OCI-LY3 (cell line): ENCODE results near the gene EVI2B.

Experiments used
- H2AFZ ChIP-seq: fragments of 200-600, 300-600 bp; shearing (Covaris generic); 2 replicates; pipeline ENCODE4 v1.6.0; 2014; ENCODE audit warnings: antibody characterized with exemption, low read depth, low read length
- H3K27ac ChIP-seq: fragments of 200-600, 300-600 bp; sonication (generic); 2 replicates; pipeline ENCODE4 v1.5.1; 2014; ENCODE audit warnings: mild to moderate bottlenecking, low read length, moderate library complexity, mixed read lengths
- H3K27me3 ChIP-seq: fragments of 200-600, 300-600 bp; sonication (generic); 2 replicates; pipeline ENCODE4 v1.6.1; 2014; ENCODE audit warnings: low read depth, low read length, mixed read lengths
- H3K36me3 ChIP-seq: fragments of 200-600, 300-600 bp; sonication (generic); replicated peaks from 2 replicates; pipeline ENCODE3; 2014; ENCODE audit warnings: low read depth, low read length, mixed read lengths
- H3K4me1 ChIP-seq: fragments of 300-600, 200-600 bp; sonication (generic); 2 replicates; pipeline ENCODE4 v1.6.1; 2014; ENCODE audit warnings: low read length, mixed read lengths
- H3K4me2 ChIP-seq: fragments of 200-600, 300-600 bp; sonication (generic); 2 replicates; pipeline ENCODE4 v1.6.1; 2014; ENCODE audit warnings: low read length, mixed read lengths
- H3K4me3 ChIP-seq: fragments of 300-600, 200-600 bp; sonication (generic); 2 replicates; pipeline ENCODE4 v1.5.1; 2014; ENCODE audit warnings: antibody characterized with exemption, mild to moderate bottlenecking, low read length, moderate library complexity
- H3K79me2 ChIP-seq: fragments of 300-600, 200-600 bp; shearing (Covaris generic); 2 replicates; pipeline ENCODE4 v1.6.1; 2014; ENCODE audit warnings: mild to moderate bottlenecking, low read length, mixed read lengths
- H3K9ac ChIP-seq: fragments of 300-600, 200-600 bp; shearing (Covaris generic); 2 replicates; pipeline ENCODE4 v1.6.0; 2014; ENCODE audit warnings: mild to moderate bottlenecking, low read length, moderate library complexity
- H3K9me3 ChIP-seq: fragments of 200-600, 300-600 bp; shearing (Covaris generic); 2 replicates; pipeline ENCODE4 v1.6.1; 2014; ENCODE audit warnings: low read length, mixed read lengths; ENCODE audit not compliant: insufficient read depth
- H4K20me1 ChIP-seq: fragments of 200-600, 300-600 bp; sonication (generic); 2 replicates; pipeline ENCODE4 v1.6.1; 2016; ENCODE audit warnings: low read length, mixed read lengths; ENCODE audit not compliant: insufficient read depth
- CTCF ChIP-seq: fragments of 200-600, 300-600 bp; sonication (generic); IDR thresholded peaks from 2 replicates; pipeline ENCODE4 v1.5.1; 2014; ENCODE audit warnings: antibody characterized with exemption, low read length, low read depth
- EZH2phosphoT487 ChIP-seq: fragments of 200-600 bp; shearing (Covaris generic); IDR thresholded peaks from 2 replicates; pipeline ENCODE4 v1.6.1; 2018; ENCODE audit warnings: antibody characterized with exemption, mixed run types, low read depth

The EVI2B gene

GRCh38 chr17:31299624-31300023, 14.2 kb downstream of the EVI2B start:
- Histone ChIP-seq H3K9me3 (no peaks in the 10 kb centered on the region), H3K79me2 (peaks cover 6% of the 10 kb centered on the region), H4K20me1 (peaks cover under 1% of the 10 kb centered on the region; the same call in 1 of the 2 replicates), H3K4me2 (no peak overlapping the region), H3K4me3 (no peak overlapping the region), H3K27me3 (no peaks in the 10 kb centered on the region), H3K4me1 (peaks cover 4% of the 10 kb centered on the region; the same call in 1 of the 2 replicates), H2AFZ (no peak overlapping the region), H3K27ac (no peak overlapping the region), H3K36me3 (peaks cover 19% of the 10 kb centered on the region), H3K9ac (no peak overlapping the region)
- no peak for TF ChIP-seq EZH2phosphoT487
- TF ChIP-seq CTCF: no peak

- H3K79me2 ChIP-seq: no peaks in the 10 kb centered on the region
- H3K27me3 ChIP-seq: no peaks in the 10 kb centered on the region
- no peak within 1 kb of the TSS for H3K4me2 ChIP-seq
- H3K36me3 ChIP-seq: no peaks in the 10 kb centered on the region
- no peaks in the 10 kb centered on the region for H4K20me1 ChIP-seq
- H3K4me3 ChIP-seq: no peak within 1 kb of the TSS
- H3K4me1 ChIP-seq: peaks cover 10% of the 10 kb centered on the region
- H3K9me3 ChIP-seq: no peaks in the 10 kb centered on the region
- H2AFZ ChIP-seq: no peak within 1 kb of the TSS
- H3K9ac ChIP-seq: no peak within 1 kb of the TSS
- TF ChIP-seq CTCF (no peak), EZH2phosphoT487 (no peak)
- no peak within 1 kb of the TSS for H3K27ac ChIP-seq
Measured at GRCh38 chr17:31297090-31297489, 16.8 kb downstream of the EVI2B start, which contains the start of gene OMG. OMG (minus strand) TSS chr17:31297239; CDS start chr17:31296331, 908 bp downstream.

- peaks cover 12% of the 10 kb centered on the region for H3K4me1 ChIP-seq
- H2AFZ ChIP-seq: no peak overlapping the region
- TF ChIP-seq CTCF (no peak), EZH2phosphoT487 (no peak)
- peaks cover 3% of the 10 kb centered on the region for H3K36me3 ChIP-seq
- H4K20me1 ChIP-seq: no peaks in the 10 kb centered on the region
- no peaks in the 10 kb centered on the region for H3K9me3 ChIP-seq
- no peak overlapping the region for H3K27ac ChIP-seq
- no peak overlapping the region for H3K4me2 ChIP-seq
- H3K27me3 ChIP-seq: no peaks in the 10 kb centered on the region
- no peaks in the 10 kb centered on the region for H3K79me2 ChIP-seq
- no peak overlapping the region for H3K4me3 ChIP-seq
- no peak overlapping the region for H3K9ac ChIP-seq
Measured at GRCh38 chr17:31296142-31296541, 17.7 kb downstream of the EVI2B start.

- Histone ChIP-seq H3K79me2 (no peaks in the 10 kb centered on the region), H2AFZ (no peak overlapping the region), H4K20me1 (no peaks in the 10 kb centered on the region), H3K4me3 (no peak overlapping the region), H3K36me3 (peaks cover 3% of the 10 kb centered on the region), H3K9ac (no peak overlapping the region), H3K4me1 (peaks cover 12% of the 10 kb centered on the region), H3K4me2 (no peak overlapping the region), H3K9me3 (no peaks in the 10 kb centered on the region), H3K27ac (no peak overlapping the region), H3K27me3 (no peaks in the 10 kb centered on the region)
- TF ChIP-seq CTCF: no peak
- no peak for TF ChIP-seq EZH2phosphoT487
Measured at GRCh38 chr17:31295489-31295871, 18.4 kb downstream of the EVI2B start.
